A673 (cell line): ENCODE results near the gene FZD7. TPM values are rescaled to one million over a fixed set of nuclear protein-coding genes. Genes with fewer than 3 reads are reported as not detected.

Experiments used
- BruUV-seq: library from RNA; stranded (reverse); fragments of 400-500 nt; replicated peaks from 2 replicates; lab custom pipeline; 2021; lab: Mats Ljungman, UMichigan
- CTCF ChIA-PET: fragments of 300-600 bp; sonication (Branson Sonifier 250); formaldehyde crosslinking; loops from one replicate; lab custom pipeline; 2022; ENCODE audit warnings: antibody characterized with exemption; lab: Charles Lee
- POLR2A ChIA-PET: fragments of 300-600 bp; sonication (Branson Sonifier 250); formaldehyde crosslinking; loops from one replicate; lab custom pipeline; 2022; ENCODE audit warnings: antibody characterized with exemption; ENCODE audit not compliant: low non-redundant PET; lab: Charles Lee
- DNase-seq: peaks from one replicate; pipeline ENCODE4 v3.0.0-alpha.2; 2015; ENCODE audit warnings: low spot score
- H3K27ac ChIP-seq: fragments of 200-600 bp; sonication (generic); 2 replicates; pipeline ENCODE4 v1.5.1; 2016; ENCODE audit warnings: mixed run types, low read depth, mild to moderate bottlenecking, mixed read lengths, antibody characterized with exemption, low read length; ENCODE audit not compliant: poor library complexity, severe bottlenecking
- H3K27me3 ChIP-seq: fragments of 200-600 bp; sonication (generic); replicated peaks from 2 replicates; pipeline ENCODE4 v1.6.1; 2017; ENCODE audit warnings: mixed run types, low read depth, mild to moderate bottlenecking, mixed read lengths, antibody characterized with exemption, low read length; ENCODE audit not compliant: insufficient read depth, poor library complexity
- H3K36me3 ChIP-seq: fragments of 200-600 bp; sonication (generic); 2 replicates; pipeline ENCODE4 v1.6.1; 2016; ENCODE audit warnings: mixed run types, mild to moderate bottlenecking, mixed read lengths, antibody characterized with exemption, low read length; ENCODE audit not compliant: insufficient read depth, poor library complexity, severe bottlenecking
- H3K4me1 ChIP-seq: fragments of 200-600 bp; sonication (generic); 2 replicates; pipeline ENCODE4 v1.6.1; 2017; ENCODE audit warnings: mixed run types, mild to moderate bottlenecking, mixed read lengths, antibody characterized with exemption, low read length; ENCODE audit not compliant: insufficient read depth, poor library complexity, severe bottlenecking
- H3K4me3 ChIP-seq: fragments of 200-600 bp; sonication (generic); 2 replicates; pipeline ENCODE4 v1.5.1; 2016; ENCODE audit warnings: low read depth, mixed run types, mild to moderate bottlenecking, mixed read lengths, low read length; ENCODE audit not compliant: poor library complexity, severe bottlenecking
- H3K9me3 ChIP-seq: fragments of 200-600 bp; sonication (generic); 2 replicates; pipeline ENCODE4 v1.6.1; 2016; ENCODE audit warnings: mixed run types, low read depth, mild to moderate bottlenecking, mixed read lengths, antibody characterized with exemption, low read length; ENCODE audit not compliant: poor library complexity, severe bottlenecking
- CTCF ChIP-seq: fragments of 300-800, 200-600 bp; sonication (generic); conservative IDR thresholded peaks from 2 replicates; pipeline ENCODE4 v1.5.1; 2017; ENCODE audit warnings: low read depth, mild to moderate bottlenecking, antibody characterized with exemption, low read length, moderate library complexity, mixed read lengths
- EZH2 ChIP-seq: fragments of 200-600 bp; sonication (generic); IDR thresholded peaks from 2 replicates; pipeline ENCODE4 v1.6.1; 2017; ENCODE audit warnings: borderline replicate concordance, low read depth, mild to moderate bottlenecking, mixed read lengths, antibody characterized with exemption, low read length; ENCODE audit not compliant: poor library complexity, severe bottlenecking
- intact Hi-C: fragments of 100-400 bp; cut with micrococcal nuclease; formaldehyde crosslinking; loops from one replicate; pipeline ENCODE4 v1.10.0; 2022; ENCODE audit not compliant: unreplicated experiment
- total RNA-seq: library from RNA; stranded (reverse); gene quantifications from 2 replicates; pipeline ENCODE4 v1.2.3, GENCODE V29; 2021

The FZD7 gene
- total RNA-seq, 1 experiment from 2014 or later, result 14.1 TPM

DNA sequence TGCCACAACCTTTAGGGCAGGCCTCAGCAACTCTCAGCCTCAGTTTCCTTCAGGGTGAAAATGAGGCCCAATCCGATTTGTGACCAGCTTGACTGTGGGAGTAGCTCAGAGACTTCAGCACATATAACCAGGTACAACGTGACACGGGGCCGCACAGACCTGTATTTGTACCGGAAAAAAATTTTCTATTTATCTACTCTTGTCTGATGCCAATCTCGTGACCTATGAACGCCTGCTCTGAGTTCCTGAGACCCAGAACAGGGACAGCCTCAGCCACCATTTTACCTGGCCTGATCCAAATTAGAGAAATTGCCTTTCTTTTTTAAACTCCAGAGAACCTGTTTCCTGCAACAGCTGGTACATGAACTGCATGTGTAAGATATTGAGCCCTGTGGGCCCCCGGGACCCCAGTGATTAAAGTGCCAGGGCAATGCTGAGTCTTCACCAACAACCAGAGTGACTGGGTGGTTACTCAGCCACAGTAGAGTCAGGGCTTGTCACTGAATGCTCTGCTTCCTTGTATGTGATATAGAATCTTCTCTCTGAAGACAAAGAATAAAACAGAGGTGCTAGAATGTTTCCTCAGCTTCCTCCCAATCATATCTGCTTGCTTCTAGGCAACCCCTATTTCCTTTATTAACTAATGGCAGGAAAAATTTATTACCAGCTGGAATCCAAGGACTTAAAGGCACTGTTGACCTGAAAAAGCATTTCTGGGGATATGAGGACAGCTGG, 47.8 kb upstream of the FZD7 start:
- no peak overlapping the region for H3K4me3 ChIP-seq
- intact Hi-C loops, result no loop called here
- no peaks in the 10 kb centered on the region for H3K27me3 ChIP-seq
- ChIA-PET CTCF (no interaction called here), POLR2A (no interaction called here)
- H3K4me1 ChIP-seq, result peaks cover 18% of the 10 kb centered on the region
- H3K9me3 ChIP-seq, result no peaks in the 10 kb centered on the region
- TF ChIP-seq EZH2 (no peak), CTCF (no peak)
- H3K27ac ChIP-seq, result no peak overlapping the region
- H3K36me3 ChIP-seq, result no peaks in the 10 kb centered on the region
- no peak for DNase-seq
- no TSS peak for BruUV-seq

- BruUV-seq, result no TSS peak
- Histone ChIP-seq H3K27ac (no peak overlapping the region), H3K9me3 (no peaks in the 10 kb centered on the region), H3K4me3 (no peak overlapping the region), H3K27me3 (no peaks in the 10 kb centered on the region), H3K4me1 (peaks cover 18% of the 10 kb centered on the region), H3K36me3 (no peaks in the 10 kb centered on the region)
- TF ChIP-seq EZH2 (no peak), CTCF (no peak)
- ChIA-PET CTCF (no interaction called here), POLR2A (no interaction called here)
- intact Hi-C loops, result no loop called here
- DNase-seq, result no peak
These were observed 47.3 kb upstream of the FZD7 start for GRCh38 chr2:201986463-201986735.

DNA sequence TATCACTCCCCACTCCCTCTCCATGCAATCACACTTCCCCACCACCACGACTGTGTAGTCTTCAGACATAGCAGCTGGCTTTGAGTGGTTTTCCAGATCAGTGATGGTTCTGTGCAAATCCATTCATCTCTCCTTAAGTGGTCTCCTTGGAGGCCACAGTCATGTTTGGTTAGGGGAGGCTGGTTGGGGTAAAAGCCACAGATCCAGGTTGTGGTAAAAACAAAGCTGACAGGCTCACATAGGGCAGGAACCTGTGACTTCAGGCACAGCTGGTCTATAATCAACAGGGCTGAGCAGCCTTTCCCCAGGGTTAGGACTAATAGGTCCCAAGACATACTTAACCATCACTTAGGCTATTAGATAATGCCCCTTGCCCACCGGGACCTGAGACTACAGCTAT, 46.2 kb upstream of the FZD7 start:
- H3K27me3 ChIP-seq, result no peaks in the 10 kb centered on the region
- no peaks in the 10 kb centered on the region for H3K9me3 ChIP-seq
- H3K4me3 ChIP-seq, result no peak overlapping the region
- ChIA-PET CTCF (no interaction called here), POLR2A (no interaction called here)
- TF ChIP-seq CTCF, result no peak
- no peak for TF ChIP-seq EZH2
- H3K4me1 ChIP-seq, result peaks cover 18% of the 10 kb centered on the region
- no peak for DNase-seq
- no peaks in the 10 kb centered on the region for H3K36me3 ChIP-seq
- intact Hi-C loops, result no loop called here
- BruUV-seq, result no TSS peak
- no peak overlapping the region for H3K27ac ChIP-seq
